HG03175 (cell line): Measurements from ENCODE around the gene FRMPD2.
"Not testable (repeated sequence)": the region's sequence is repeated elsewhere in the genome, so short reads cannot be mapped to it uniquely, and the experiment has no call there.

Experiments used
- ATAC-seq: cut with Tn5 transposase; IDR thresholded peaks from one replicate; pipeline ENCODE4 v1.9.1; 2021; ENCODE audit warnings: mild to moderate bottlenecking, moderate library complexity; ENCODE audit not compliant: unreplicated experiment

Gene FRMPD2

DNA sequence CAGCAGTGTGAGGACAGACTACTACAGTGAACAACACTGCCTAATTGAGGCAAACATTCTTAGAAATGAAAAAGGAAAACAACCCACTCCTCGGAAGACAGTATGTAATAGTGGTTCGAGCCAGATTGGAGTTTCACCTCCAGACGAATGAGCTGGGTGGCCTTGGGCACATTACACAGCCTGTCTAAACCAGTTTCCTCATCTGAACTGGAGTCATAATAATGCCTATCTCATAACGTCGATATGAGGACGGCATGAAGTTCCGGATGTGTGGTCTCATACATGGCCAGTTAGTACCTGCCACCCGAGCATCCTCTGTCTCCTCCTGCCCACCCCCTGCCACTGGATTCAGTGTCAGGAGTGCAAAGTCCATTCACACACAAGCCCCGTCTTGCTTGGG lies 15.8 kb upstream of the FRMPD2 start:
- ATAC-seq = no peak

DNA sequence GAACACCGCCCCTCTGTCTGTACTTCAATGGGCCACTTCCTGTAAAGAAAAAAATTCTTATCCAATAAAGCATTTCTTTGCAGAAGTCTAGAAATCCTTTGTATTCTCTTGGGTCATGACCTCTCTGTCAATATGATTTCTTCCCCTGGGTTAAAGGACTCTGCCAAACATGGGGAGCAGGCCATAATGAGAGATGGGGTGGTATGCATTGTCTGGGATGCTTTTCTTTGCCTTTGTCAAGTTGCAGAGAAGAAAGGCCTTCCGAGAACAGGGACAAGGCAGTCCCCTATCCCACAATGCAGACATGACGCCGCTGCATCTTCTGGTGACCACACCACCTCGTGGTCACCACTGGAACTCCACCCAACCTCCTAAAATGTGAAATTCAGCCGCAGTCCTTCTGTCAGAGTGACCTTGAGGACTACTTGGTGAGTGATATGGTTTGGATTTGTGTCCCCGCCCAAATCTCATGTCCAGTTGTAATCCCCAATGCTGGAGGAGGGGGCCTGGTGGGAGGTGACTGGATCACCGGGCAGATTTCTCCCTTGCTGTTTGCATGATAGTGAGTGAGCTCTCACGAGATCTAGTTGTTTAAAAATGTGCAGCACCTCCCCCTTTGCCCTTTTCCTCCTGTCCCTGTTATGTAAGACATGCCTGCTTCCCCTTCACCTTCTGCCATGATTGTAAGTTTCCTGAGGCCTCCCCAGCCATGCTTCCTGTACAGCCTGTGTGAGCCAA lies 15.2 kb upstream of the FRMPD2 start:
- peak; percentile 51 for ATAC-seq

DNA sequence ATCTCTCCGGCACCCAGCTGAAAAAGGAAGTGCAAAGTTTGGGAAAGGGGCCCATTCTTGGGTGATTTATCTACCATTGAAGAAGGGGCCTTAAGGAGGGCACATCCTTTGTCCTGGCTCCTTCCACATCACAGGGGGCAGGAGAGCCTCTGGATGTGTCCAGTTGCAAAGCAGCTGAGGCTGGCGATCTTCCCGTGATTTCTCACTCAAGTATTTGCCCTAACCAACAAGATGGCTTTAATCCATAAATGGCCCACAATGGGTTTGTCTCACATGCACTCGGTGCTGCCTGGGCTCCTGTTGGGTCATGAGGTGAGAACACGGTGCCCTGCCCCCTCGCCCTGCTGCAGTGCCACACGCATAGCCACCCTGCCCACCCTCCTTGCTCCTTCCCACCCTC lies 14.2 kb upstream of the FRMPD2 start:
- ATAC-seq = no peak

DNA sequence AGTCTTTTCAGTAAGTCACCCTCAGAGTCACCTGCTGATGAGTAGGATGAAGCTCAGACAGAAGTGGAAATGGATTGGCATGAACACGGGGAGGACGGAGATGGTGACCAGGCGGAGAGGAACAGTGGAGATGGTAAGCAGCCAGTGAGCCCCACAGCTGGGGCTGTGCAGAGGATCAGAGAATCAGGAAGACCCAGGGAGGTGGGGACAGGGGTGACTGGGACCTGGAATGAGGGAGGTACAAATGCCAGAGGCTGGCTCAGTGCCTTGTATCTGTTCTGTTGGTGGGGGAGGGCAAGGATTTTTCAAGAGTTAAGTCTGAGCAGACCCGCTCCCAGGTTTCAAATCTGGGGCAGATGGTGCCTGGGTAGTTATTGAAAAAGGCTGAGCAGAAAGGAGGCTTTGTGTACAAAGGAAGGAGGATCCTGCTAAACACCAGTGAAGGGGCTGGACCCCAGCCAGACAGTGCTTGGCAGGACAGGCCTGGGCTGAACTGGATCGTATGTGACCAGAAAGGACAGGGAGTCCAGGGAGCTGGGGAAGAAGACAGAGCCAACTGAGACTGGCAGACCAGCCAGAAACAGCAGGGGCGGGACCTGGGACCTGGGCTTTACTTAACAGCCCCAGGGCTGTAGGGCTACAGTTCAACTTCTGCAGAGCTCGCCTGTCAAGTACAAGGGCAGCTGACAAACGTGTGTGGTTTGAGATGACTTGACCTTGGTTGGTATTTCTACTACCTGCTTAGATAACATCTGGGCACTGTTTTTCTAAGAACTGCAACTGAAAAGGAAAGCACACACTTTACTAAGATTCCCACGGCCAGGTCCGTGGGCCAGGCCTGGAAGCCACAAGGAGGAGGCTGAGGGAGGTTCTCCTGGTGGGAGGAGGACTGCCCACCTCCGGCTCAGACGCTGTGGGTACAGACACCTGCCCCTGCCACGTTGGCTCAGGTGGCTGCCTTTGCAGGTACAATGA lies 13.2 kb upstream of the FRMPD2 start:
- ATAC-seq = peak; percentile 35

DNA sequence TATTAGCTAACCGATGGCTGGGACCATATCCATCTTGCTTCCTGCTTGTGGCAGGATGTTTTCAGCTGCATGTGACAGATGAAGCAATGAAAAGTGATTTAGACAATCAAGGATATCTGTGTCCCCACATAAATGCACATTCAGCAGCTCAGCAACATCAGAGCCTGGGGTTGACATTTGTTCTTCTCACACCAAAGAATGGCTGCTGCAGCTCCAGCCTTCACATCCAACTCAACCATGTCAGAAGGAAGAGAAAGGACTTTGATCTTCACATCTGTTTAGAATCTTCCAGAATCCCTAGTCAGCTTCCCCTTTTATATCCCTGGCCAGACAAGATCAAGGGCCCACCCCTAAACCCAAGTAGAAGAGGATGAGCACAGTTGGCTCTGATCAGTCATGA lies 11.9 kb upstream of the FRMPD2 start:
- ATAC-seq = no peak

DNA sequence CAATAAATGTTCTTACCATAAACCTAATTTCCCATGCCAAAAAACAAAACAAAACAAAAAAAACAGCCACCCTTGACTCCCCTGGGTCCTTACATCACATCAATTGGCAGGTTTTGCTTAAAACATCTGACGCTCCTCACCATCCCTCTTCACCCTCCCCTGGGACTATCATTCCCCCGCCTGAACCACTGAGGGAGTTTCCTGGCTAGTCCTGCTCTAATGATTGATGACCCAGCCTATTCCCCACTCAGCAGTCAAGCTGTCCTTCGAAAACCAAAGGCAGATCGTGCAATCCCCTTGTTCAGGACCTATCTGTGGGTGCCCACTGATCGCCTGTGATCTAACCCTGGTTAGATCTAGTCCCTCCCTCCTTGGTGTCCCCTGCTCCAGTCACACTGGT lies 11.2 kb upstream of the FRMPD2 start:
- ATAC-seq = no peak

DNA sequence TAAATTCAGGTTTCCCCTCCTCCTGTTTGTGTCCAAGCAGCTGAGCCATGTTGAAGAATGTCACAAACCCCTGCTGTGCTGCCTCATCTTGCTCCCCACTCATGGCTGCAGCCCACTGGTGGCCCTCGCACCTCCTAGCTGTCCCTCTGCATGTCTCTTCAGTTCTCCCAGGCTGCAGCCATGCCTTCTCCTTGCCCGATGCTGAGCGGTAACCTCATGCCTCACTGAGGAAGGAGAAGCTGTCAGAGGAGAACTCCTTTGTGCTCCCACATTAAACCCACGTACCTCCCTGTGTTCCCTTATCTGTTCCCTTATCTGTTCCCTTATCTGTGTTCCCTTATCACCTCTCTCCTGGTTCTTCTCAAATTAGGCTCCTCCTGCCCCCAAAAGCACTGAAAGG lies 10.3 kb upstream of the FRMPD2 start:
- ATAC-seq = no peak

DNA sequence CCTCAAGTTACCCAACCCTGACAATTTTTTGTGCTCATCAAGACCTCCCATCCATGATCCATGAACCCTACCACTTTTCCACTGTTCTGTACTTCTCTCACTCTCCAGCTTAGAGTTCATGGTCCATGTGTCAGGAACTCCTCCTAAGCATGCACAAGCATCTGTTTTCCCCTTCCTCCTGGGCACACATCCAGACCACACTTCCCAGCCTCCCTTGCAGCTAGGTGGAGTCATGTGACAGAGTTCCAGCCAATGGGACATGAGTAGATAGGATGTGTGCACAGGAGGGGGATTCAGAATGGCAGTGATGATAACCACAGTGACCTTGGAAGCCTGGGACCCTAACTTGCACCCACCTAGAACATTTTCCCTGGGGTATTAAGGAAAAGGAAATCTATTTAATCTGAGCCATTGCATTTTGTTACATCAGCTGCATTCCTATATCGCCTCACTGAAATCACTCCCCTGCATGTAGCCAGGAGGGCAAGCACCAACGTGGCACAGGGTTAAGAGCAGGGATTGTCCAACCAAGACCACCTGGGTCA lies 9.6 kb upstream of the FRMPD2 start:
- ATAC-seq = no peak

DNA sequence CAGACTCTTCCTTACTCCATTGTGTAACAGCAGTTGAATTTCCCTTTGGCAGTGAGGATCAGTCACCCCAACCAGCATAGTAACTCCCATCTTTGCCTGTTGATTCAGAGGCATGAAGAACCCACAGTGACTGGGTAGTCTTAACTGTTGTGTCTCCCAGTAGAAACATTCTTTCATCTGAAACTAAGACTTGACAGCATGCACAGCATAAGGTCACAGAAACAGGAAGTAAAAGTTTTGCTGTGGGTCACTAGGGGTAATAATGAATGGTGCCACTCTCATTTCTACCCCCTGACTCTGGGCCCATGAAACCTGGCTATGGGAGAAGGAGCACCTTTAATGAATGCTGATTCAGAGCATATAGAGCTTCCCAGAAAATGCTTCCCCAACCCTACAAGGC lies 8.3 kb upstream of the FRMPD2 start:
- peak; percentile 70 for ATAC-seq

DNA sequence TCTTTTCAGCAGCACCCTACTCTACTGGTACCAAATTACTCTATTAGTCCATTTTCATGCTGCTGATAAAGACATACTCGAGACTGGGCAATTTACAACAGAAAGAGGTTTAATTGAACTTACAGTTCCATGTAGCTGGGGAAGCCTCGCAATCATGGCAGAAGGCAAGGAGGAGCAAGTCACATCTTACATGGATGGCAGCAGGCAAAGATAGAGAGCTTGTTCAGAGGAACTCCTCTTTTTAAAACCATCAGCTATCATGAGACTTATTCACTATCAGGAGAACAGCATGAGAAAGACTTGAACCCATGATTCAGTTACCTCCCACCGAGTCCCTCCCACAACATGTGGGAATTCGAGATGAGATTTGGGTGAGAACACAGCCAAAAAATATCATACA lies 7.2 kb upstream of the FRMPD2 start:
- not testable (repeated sequence) for ATAC-seq

DNA sequence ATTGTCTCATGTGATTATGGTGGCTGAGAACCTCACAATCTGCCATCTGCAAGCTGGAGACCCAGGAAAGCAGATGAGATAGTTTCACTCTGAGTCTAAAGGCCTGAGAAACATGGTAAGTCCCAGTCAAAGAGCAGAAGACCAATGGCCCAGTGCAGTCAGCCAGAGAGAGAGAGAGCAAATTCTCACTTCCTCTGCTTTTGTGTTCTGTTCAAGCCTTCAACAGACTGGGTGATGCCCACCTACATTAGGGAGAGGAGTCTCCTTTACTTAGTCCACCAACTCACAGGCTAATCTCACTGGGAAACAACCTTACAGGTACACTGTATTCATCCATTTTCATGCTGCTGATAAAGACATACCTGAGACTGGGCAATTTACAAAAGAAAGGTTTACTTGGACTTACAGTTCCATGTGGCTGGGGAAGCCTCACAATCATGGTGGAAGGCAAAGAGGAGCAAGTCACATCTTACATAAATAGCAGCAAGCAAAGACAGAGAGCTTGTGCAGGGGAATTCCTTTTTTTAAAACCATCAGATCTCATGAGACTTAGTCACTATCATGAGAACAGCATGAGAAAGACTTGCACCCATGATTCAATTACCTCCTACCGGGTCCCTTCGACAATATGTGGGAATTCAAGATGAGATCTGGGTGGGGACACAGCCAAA lies 4.7 kb upstream of the FRMPD2 start:
- peak; percentile 85 for ATAC-seq

DNA sequence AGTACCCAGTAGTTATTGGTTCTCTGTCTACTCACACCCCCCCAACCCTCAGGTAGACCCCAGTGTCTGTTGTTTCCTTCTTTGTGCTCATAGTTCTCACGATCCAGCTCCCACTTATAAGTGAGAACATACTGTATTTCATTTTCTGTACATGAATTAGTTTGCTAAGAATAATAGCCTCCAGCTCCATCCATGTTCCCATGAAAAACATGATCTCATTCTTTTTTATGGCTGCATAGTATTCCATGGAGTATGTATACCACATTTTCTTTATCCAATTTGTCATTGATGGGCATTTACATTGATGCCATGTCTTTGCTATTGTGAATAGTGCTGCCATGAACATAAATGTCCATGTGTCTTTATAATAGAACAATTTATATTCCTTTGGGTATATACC lies 2.6 kb upstream of the FRMPD2 start:
- ATAC-seq = no peak

DNA sequence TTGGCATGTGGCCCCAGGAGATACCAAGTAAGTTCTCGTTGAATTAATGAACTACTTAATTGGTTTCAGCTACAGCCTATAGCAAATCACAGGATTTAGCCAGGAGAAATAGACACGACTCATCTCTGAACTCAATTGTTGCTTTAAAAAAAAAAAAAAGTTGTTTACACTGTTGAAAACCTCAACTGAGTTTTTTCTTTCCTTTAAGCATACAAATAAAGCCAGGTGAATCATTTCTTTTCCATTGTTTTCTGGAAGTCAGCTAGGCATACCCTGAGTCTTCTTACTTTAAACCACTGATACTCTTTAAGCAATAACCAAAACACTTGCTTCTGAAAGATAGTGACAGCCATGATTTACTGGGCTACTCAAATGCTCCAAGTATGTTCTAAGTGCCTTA lies 755 bp downstream of the FRMPD2 start:
- ATAC-seq = no peak

DNA sequence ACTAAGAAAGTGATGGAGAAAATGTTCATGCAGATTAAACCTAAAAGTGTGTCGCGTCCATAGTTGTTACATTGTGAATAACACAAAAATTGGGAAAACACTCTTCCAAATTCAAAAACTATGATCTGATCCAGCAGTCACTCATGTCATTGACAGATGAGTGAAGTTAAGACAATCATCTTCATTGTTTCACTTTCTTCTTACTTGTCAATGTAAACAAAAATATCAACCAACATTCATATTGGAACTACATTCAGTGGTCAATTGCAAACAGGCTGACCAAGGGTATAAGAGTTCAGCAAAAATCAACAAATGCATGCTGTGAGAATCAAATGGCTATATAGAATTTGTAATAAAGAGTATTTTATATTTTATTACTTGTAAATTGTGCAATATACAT lies 1.8 kb downstream of the FRMPD2 start:
- ATAC-seq = no peak

DNA sequence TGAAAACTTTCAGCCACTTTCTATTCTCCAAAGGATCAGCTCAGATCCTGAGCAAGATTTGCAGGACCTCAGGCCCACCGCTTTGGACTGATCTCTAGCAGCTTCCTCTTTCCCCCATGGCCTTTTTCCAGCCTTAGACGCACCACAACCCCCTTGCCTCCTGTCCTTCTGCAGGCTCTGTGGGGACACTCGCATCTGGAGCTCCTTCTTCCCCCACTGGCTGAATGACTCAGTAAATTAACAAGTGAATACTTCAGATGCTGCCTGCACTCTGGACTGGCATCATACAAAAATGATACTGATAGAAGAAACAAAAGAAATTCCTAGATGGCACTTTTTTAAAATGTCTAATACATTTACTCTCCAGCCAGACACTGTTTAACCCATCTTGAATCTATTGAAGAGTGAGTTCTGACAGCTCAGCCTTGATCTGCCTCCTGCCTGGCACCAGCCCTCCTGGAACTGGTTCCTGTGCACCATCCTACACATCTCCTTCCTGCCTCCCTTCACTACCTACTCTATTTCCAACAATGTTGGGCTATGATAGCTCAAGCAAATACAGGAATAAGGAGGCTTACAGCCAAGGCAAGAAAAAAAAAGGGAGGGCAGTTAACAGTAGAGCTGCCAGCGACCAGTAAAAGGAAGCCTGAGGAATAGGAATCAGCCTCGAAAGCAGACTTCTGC lies 3.3 kb downstream of the FRMPD2 start:
- no peak for ATAC-seq

DNA sequence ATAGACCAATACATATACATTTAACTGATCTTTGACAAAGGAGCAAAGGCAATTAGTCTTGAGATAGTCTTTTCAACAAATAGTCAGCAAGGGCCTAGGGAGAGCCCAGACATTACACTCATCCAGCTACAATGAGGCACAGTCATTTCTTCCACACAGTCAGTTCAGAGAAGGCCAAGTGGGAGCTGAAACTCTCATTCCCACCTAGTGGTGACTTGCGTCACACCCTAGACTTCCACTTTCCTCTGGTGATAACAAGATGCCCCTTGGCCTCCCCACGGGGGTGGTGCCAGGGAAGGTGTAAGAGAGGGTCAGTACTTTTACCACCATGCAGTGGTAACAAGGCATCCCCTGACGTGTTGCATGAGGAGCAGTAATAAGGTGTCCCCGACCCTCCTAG lies 8.0 kb downstream of the FRMPD2 start:
- no peak for ATAC-seq

DNA sequence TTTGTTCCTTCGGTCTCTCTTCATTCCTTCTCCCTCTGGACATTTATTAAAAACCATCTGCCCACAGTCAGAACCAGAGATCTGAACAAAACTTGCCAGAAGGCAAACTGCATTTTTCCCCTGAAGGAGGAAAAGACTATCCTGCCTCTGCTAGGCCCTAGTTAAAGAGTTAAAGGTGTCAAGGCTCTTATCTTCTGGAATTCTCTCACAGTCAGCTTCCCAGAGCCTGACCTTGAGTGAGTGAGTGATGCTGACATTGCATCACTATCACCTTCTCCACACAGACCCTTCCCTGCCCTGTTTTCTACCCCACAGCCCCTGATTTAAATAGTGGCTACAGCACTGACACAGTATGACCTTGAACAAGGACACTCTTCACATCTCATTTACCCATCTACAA lies 16.4 kb downstream of the FRMPD2 start:
- no peak for ATAC-seq

DNA sequence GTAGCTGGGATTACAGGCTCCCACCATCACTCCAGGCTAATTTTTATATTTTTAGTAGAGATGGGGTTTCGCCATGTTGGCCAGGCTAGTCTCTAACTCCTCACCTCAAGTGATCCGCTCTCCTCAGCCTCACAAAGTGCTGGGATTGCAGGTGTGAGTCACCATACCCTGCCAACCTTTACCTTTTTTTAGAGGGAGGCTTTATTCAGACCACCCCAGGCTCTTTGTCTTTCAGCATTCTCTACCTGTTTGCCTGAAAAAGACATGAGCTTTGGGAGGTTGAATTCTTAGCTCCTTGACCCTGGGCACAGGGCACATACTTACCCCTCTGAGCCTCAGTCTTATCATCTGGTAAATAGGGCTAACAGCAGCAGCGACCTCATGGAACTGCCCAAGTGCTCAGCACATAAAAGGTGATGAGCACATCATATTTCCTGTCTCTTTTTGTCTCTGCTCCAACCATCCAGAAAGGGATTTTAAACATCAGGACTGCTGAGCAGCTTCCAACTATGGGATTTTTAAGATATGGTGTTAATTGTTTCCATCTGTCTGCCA lies 17.0 kb downstream of the FRMPD2 start:
- no peak for ATAC-seq

DNA sequence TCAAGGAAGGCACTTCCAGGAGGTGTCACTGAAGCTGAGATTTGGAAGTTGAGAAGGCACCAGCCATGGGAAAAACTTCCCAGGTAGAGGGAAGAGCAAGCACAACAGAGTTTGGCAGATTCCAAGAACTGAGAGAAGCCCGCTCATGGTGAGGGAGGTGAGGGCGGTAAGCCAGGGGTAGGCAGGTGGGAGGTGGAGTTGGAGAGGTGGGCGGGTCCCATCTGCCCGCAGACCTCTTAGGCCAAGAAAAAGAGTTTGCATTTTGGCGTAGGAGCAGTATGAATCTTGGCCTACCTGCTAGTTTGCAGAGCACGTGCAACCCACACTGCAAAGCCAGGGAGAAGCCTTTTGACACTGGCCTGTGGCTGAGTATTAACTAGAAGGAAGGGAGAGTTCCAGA lies 18.8 kb downstream of the FRMPD2 start:
- no peak for ATAC-seq

DNA sequence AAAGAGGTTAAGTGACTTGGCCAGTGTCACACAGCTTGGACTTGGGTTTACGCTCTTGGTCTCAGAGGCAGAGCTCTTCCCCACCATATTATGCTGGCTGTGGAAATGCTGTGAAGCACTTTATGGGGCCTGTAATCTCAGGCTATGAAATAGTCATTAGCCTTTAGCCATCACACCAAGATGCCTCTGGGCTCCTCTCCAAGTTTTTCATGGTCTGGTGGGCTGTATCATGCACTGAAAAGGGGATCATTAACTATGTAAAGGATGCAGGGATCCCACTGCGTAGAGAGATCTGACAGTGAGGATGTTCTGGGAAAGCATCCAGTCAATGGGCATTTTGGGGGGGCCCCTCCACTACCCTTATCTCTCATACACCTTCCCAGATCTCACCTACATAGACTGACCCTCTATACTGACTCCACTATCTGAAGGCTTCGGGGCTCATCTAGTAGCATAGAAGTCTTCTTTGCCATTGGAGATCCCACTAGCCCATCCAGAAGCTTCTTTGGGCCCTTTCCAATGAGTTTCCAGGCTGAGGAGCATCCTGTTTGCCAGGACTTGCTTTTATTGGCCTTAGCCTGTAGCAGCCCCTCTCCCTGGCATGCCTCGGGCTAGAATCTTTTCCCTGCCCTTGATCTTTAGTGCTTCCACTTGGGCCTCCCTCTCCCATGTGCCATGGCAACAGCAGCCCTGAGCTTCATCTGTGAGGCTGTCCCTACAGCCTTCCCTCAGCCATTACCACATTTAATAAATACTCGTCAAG lies 19.6 kb downstream of the FRMPD2 start:
- ATAC-seq = no peak
